ENCODE results near the gene NR2F2.

The NR2F2 gene

DNA sequence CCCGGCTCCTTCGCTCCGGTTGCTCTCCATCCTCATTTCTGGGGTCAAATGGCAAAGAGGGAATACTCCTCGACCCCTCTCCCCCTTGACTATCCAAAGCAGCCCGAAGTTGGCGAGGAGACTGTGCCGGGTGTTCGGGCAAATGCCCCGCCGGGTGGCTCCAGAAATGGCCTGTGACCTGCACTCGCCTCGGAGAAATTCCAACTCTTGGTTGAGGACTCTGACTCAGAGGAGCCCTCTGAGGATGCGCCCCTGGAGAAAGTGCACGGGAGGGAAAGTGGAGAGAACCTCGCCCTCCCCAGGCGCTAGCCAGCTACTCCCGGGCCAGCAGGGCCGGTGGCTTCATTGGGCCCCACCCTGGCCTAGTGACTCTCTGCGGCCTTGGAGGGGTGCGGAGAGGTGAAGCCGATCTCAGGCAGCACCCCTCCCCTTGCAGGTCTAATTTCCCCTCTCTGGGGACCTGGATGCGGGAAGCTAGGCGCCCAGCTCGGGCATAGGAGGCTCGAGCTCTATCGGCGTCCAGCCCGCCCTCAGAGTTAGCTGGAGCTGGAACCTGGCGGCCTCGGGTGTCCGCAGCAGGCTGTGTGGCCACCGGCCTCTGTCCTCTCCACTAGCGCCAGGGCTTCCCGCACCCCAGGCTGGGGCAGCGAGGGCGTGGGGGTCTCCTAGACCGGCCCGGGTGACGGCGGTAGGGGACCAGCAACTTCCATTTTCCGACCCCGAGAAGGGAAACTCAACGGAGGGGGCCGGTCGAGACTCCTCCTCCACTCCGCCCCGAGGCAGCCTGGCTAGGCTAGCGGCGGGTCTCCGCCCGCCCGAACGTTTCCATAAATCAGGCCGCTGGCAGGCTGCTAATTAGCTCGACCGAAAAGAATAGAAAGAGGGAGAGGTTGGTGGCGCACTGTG, 29.4 kb downstream of the NR2F2 start:
- DNase-seq (ENCODE audit: low spot score) = no peak
- TF ChIP-seq, protein P1, sequence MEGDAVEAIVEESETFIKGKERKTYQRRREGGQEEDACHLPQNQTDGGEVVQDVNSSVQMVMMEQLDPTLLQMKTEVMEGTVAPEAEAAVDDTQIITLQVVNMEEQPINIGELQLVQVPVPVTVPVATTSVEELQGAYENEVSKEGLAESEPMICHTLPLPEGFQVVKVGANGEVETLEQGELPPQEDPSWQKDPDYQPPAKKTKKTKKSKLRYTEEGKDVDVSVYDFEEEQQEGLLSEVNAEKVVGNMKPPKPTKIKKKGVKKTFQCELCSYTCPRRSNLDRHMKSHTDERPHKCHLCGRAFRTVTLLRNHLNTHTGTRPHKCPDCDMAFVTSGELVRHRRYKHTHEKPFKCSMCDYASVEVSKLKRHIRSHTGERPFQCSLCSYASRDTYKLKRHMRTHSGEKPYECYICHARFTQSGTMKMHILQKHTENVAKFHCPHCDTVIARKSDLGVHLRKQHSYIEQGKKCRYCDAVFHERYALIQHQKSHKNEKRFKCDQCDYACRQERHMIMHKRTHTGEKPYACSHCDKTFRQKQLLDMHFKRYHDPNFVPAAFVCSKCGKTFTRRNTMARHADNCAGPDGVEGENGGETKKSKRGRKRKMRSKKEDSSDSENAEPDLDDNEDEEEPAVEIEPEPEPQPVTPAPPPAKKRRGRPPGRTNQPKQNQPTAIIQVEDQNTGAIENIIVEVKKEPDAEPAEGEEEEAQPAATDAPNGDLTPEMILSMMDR (IDR thresholded peaks at IDR 0.05; ENCODE audit: extremely low read depth, missing control alignments) = no peak

DNA sequence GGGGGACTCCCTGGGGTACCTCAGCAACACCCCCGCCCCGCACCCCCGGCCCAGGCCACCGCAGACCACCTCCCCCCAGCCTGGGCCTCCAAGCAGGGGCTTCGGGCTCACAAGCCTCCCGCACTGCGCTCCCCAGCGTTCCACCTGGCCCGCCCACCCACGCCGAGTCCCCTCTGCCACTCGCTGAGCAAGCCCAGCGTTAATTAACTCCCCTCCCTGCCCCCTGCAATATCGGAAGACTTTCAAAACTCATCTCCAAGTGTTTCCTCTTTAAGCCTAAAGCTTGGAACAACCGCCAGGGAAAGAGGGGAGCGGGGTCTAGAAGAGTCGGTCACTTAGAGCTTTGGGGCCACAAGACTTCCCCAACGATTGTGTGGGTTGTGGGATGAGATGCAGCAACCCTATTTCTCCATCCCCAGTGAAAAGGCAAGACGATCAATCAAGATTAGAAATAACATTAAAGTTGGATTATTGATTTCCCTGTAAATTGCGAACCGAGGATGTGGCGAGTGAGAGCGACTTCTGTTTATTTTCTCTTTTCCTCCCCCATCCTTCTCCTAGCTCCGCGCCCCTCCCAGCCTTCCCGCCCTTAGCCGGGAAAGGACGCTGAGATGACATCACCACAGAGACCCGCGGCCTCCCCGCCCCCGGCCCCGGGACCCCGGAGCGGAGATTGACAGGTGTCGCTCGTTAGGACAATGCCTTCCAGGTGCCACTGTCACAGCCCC, 30.2 kb downstream of the NR2F2 start:
- TF ChIP-seq, protein P1 (IDR thresholded peaks at IDR 0.05; ENCODE audit: extremely low read depth, missing control alignments) = no peak
- no peak for DNase-seq (ENCODE audit: low spot score)

DNA sequence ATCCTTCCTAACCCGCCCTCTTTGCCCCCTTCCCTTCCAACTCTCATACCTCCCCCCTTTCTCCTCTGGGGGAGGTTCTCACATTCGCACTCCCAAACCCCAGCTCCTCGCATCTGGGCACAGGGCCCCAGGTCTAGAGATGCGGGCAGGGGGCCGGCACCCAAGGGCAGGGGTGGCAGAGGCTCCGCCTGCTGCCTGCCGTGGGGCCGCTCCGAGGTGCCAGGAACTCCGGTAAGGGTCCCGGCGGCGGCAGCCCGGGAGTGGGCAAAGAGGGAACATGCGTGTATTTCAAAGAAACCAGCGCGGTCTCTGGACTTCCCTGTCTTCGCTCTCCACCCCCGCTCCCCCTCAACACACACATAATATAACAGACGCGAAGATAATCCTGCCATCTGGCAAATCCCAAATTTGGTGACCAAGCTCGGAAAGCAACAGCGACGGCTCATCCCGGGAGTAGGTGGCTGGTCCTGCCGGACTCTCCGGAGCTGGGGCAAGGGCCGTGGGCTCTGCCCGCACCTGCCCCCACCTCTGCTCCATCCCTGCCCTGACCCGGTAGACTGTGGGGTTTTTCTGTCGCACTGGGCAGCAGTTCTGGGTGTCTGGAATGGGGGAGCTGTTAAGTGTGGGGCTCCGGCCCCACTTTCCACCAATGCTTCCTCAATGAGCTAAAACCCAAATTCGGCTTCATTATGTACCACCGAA, 31.0 kb downstream of the NR2F2 start:
- TF ChIP-seq, protein P1 (IDR thresholded peaks at IDR 0.05; ENCODE audit: extremely low read depth, missing control alignments) = no peak
- no peak for DNase-seq (ENCODE audit: low spot score)

DNA sequence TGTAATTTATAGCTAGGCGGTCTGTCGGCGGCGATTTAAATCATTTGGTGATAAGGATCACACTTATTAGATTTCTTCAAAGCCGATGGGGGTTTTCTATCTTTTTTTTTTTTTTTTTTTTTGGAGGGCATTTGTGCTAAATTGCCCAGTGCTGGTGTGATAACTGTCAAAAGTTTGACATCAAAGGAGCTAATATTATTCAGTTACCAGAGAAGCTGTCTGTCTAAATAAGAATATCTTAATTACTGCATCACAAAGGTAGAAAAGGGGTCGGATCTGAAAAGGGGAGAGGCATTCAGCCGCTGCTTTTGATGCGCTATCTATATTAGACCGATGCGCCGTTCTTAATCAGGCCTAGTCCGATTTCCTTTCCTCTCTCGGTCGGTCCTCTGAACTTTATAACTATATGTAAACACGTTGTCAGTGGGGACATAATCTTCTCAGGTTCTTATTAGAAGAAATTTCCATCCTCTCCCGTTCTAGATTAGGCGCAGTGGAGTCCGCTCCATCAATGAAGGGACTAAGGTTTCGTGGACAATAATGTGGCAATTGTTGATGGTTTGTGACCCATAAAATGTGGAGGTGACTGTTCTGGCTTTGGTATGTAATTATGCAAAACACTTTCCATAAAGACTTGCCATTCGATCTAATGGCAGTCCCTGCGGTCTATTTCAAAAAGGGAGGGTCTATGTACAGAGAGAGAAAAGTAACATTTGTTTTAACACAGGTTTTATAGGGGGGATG, 31.7 kb downstream of the NR2F2 start:
- peak; percentile 16 for DNase-seq (ENCODE audit: low spot score)
- TF ChIP-seq, protein P1 (IDR thresholded peaks at IDR 0.05; ENCODE audit: extremely low read depth, missing control alignments) = no peak

DNA sequence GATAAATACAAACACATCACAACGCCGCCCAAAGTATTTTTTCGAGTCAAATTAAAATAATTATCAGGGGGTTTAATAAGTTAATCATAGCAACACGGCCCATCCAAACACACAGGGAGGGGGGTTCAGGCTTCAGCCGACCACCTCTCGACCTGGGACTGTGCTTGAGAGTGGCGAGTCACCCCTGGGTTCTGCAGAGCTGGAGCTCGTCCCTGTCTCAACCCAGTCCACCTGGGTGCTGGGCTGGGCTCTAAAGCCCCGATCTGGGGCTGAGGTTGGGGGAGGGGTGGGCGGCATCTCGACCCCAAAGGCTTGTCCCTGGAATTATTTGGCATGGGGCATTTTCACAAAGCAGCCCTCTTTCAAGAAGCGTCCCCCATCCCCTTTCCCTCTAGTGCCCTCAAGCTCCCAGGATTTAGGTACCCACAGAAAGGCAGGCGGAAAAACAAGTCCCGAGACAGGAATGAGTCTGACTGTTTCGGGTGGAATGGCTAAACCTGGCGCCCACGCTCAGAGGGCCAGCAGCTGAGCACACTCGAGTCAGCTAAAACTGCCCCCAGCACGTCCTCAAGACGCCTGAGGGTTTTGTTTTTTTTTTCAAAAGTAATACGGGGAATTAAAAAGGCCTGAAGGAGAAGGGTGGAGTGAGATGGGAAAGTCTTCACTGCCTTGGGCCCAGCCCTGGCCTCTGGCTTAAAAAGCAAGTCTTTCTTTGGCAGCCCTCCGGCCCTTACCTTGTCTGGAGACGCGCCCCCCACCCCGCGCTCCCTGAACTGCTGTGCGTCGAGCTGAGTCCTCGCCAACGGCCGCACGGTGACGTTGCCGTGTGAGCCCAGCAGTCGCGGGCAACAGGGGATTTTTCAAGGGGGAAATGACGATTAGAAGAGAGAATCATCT, 32.5 kb downstream of the NR2F2 start:
- DNase-seq (ENCODE audit: low spot score) = peak; percentile 26
- TF ChIP-seq, protein P1 (IDR thresholded peaks at IDR 0.05; ENCODE audit: extremely low read depth, missing control alignments) = no peak

DNA sequence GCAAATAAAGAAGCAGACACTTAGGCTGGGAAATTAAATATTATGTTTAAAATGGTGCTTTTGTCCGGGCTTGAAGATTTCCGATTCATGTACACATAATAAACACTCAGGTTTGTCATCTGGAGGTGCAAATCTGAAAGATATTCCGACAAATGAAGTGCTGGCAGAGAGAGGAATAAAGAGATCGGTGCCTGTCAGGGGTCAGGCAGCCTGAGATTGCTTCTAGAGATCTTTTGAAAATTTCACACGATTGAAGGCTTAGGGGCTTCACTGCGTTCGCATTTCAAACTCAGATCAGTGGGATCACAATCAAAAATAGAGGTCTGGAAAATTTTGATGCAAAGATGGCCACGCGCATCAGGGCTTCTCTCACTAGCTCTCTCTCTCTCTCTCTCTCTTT, 33.2 kb downstream of the NR2F2 start:
- TF ChIP-seq, protein P1 (IDR thresholded peaks at IDR 0.05; ENCODE audit: extremely low read depth, missing control alignments) = no peak

More for the DNA sequence above, 33.2 kb downstream of the NR2F2 start:
- DNase-seq (ENCODE audit: low spot score) = no peak
